ENCODE measurements around the gene FAU. TPM values are rescaled to one million over a fixed set of nuclear protein-coding genes. Genes with fewer than 3 reads are reported as not detected.

FAU gene
- total and polyA plus RNA-seq, 4 donors: 174 to 693 (median 613) TPM

DNA sequence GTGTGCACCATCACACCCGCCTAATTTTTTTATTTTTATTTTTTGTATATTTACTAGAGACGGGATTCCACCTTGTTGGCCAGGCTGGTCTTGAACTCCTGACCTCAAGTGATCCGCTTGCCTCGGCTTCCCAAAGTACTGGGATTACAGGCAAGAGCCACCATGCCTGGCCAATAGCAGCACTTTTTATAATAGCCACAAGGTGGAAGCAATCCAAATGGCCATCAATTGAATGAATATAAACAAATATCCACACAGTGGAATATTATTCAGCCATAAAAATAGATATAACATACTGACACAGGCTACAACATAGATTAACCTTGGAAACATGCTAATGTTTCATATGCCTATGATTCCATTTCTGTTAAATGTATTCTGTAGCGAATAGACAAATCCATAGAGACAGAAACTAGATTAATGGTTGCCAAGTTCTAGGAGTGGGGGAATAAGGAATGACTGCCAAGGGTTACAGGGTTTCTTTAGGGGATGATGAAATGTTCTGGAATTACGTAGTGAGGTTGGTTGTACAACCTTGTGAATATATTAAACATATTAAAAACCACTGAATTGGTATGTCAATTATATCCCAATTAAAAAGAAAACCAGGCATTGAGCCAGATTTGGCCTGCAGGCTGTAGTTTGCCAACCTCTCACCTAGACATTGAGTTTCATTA is 21.1 kb downstream of the FAU start:
- H3K4me1 ChIP-seq (ENCODE audit: control insufficient read depth, insufficient read depth, low read length): peaks cover 31% of the 10 kb centered on the region
- peak in 1 of 6 donors; percentile 6 for DNase-seq (ENCODE audit: low read depth in 4 of 6, low spot score in 6 of 6)
- WGBS (ENCODE audit: insufficient coverage): 95% methylated on average over 3 of the region's 6 CpGs
- peaks cover 19% of the 10 kb centered on the region for H3K36me3 ChIP-seq (ENCODE audit: control insufficient read depth, insufficient read depth, low read length)
- H3K4me3 ChIP-seq (ENCODE audit: low read depth, low read length): no peak overlapping the region
- no peaks in the 10 kb centered on the region for H3K27me3 ChIP-seq (ENCODE audit: control insufficient read depth, insufficient read depth, low read length)
- no peaks in the 10 kb centered on the region for H3K9me3 ChIP-seq (ENCODE audit: control insufficient read depth, insufficient read depth, low read length)
- H3K27ac ChIP-seq (ENCODE audit: low read depth, low read length): no peak overlapping the region

DNA sequence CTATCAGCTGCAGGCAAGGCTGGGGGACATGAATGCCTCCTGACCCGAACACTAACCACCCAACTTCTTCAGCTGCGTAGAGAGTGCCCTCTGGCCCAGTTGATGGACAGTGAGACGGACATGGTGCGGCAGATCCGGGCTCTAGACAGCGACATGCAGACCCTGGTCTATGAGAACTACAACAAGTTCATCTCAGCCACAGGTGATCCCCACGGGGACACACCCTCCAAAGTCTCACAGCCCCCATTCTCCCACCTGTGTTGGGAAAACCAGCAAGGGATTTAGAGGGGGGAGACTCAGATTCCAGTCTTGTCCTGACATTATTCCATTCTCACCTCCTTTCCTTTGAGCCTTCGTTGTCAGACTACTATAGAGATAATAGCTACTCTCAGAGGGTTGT is 25.0 kb downstream of the FAU start:
- Histone ChIP-seq H3K4me3 (ENCODE audit: low read depth, low read length) (peak overlapping the region; percentile 86), H3K9me3 (ENCODE audit: control insufficient read depth, insufficient read depth, low read length) (no peaks in the 10 kb centered on the region), H3K36me3 (ENCODE audit: control insufficient read depth, insufficient read depth, low read length) (peaks cover 10% of the 10 kb centered on the region), H3K4me1 (ENCODE audit: control insufficient read depth, insufficient read depth, low read length) (peaks cover 26% of the 10 kb centered on the region), H3K27me3 (ENCODE audit: control insufficient read depth, insufficient read depth, low read length) (no peaks in the 10 kb centered on the region), H3K27ac (ENCODE audit: low read depth, low read length) (peak overlapping the region; percentile 87)
- 40% methylated on average over 1 of the region's 8 CpGs for WGBS (ENCODE audit: insufficient coverage)
- no peak for DNase-seq (ENCODE audit: low read depth in 4 of 6, low spot score in 6 of 6)

- peak; percentile 78 to 98 (median 88) for DNase-seq (ENCODE audit: low read depth in 4 of 6, low spot score in 6 of 6)
- Histone ChIP-seq H3K27me3 (ENCODE audit: control insufficient read depth, insufficient read depth, low read length) (no peaks in the 10 kb centered on the region), H3K9me3 (ENCODE audit: control insufficient read depth, insufficient read depth, low read length) (no peaks in the 10 kb centered on the region), H3K36me3 (ENCODE audit: control insufficient read depth, insufficient read depth, low read length) (peaks cover 10% of the 10 kb centered on the region), H3K27ac (ENCODE audit: low read depth, low read length) (peak within 1 kb of the TSS; percentile 87), H3K4me3 (ENCODE audit: low read depth, low read length) (peak within 1 kb of the TSS; percentile 86), H3K4me1 (ENCODE audit: control insufficient read depth, insufficient read depth, low read length) (peaks cover 19% of the 10 kb centered on the region)
- under 1% methylated on average over 45 of the region's 52 CpGs for WGBS (ENCODE audit: insufficient coverage)
Measured at GRCh38 chr11:65095974-65096806, 25.7 kb downstream of the FAU start, which contains the start of gene VPS51. Gene VPS51, plus strand, starts transcription at chr11:65096214. Its CDS starts 37 bp downstream, at chr11:65096251.

DNA sequence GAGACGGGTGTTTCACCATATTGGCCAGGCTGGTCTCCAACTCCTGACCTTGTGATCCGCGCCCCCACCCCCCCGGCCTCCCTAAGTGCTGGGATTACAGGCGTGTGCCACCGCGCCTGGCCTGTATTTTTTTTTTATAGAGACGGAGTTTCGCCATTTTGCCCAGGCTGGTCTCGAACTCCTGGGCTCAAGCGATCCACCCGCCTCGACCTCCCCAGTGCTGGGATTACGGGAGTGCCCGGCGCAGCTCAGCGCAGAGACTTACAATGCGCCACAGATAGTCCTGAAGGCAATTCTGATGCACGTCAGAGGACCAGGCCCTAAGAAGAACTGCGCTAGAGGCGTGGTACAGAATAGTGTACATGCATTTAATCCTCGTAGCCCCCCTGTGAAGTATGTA is 26.5 kb downstream of the FAU start:
- H3K4me1 ChIP-seq (ENCODE audit: control insufficient read depth, insufficient read depth, low read length): peaks cover 19% of the 10 kb centered on the region
- DNase-seq (ENCODE audit: low read depth in 4 of 6, low spot score in 6 of 6): no peak
- WGBS (ENCODE audit: insufficient coverage): 70% methylated on average over 22 of the region's 22 CpGs
- H3K27ac ChIP-seq (ENCODE audit: low read depth, low read length): peak overlapping the region; percentile 87
- peaks cover 13% of the 10 kb centered on the region for H3K36me3 ChIP-seq (ENCODE audit: control insufficient read depth, insufficient read depth, low read length)
- peak overlapping the region; percentile 86 for H3K4me3 ChIP-seq (ENCODE audit: low read depth, low read length)
- no peaks in the 10 kb centered on the region for H3K27me3 ChIP-seq (ENCODE audit: control insufficient read depth, insufficient read depth, low read length)
- no peaks in the 10 kb centered on the region for H3K9me3 ChIP-seq (ENCODE audit: control insufficient read depth, insufficient read depth, low read length)

DNA sequence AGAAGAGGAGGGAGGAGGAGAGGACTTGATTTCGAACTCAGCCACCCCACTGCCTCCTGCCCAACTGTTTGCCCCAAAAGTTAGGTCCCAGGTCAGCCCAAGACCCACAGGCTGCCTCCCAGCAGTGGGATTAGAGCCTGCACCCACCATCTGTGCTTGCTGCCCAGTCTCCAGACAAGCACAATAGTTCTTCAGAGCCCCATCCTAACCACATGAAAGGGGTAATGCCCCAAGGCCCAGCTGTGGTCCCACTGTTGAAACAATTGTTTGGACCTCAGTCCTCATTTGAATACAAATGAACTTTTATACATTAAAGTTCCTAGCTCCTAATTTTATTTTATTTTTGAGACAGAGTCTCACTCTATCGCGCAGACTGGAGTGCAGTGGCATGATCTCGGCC is 31.3 kb downstream of the FAU start:
- Histone ChIP-seq H3K4me1 (ENCODE audit: control insufficient read depth, insufficient read depth, low read length) (peaks cover 4% of the 10 kb centered on the region), H3K27me3 (ENCODE audit: control insufficient read depth, insufficient read depth, low read length) (no peaks in the 10 kb centered on the region), H3K36me3 (ENCODE audit: control insufficient read depth, insufficient read depth, low read length) (peaks cover 43% of the 10 kb centered on the region), H3K27ac (ENCODE audit: low read depth, low read length) (no peak overlapping the region), H3K9me3 (ENCODE audit: control insufficient read depth, insufficient read depth, low read length) (no peaks in the 10 kb centered on the region), H3K4me3 (ENCODE audit: low read depth, low read length) (no peak overlapping the region)
- no peak for DNase-seq (ENCODE audit: low read depth in 4 of 6, low spot score in 6 of 6)
- WGBS (ENCODE audit: insufficient coverage): 100% methylated on average over 3 of the region's 4 CpGs

GRCh38 chr11:65089621-65090020 is 32.3 kb downstream of the FAU start:
- H3K4me1 ChIP-seq (ENCODE audit: control insufficient read depth, insufficient read depth, low read length): peaks cover 8% of the 10 kb centered on the region
- no peak overlapping the region for H3K27ac ChIP-seq (ENCODE audit: low read depth, low read length)
- no peak overlapping the region for H3K4me3 ChIP-seq (ENCODE audit: low read depth, low read length)
- DNase-seq (ENCODE audit: low read depth in 4 of 6, low spot score in 6 of 6): no peak
- peaks cover 47% of the 10 kb centered on the region for H3K36me3 ChIP-seq (ENCODE audit: control insufficient read depth, insufficient read depth, low read length)
- no peaks in the 10 kb centered on the region for H3K9me3 ChIP-seq (ENCODE audit: control insufficient read depth, insufficient read depth, low read length)
- H3K27me3 ChIP-seq (ENCODE audit: control insufficient read depth, insufficient read depth, low read length): no peaks in the 10 kb centered on the region
- 86% methylated on average over 4 of the region's 4 CpGs for WGBS (ENCODE audit: insufficient coverage)

DNA sequence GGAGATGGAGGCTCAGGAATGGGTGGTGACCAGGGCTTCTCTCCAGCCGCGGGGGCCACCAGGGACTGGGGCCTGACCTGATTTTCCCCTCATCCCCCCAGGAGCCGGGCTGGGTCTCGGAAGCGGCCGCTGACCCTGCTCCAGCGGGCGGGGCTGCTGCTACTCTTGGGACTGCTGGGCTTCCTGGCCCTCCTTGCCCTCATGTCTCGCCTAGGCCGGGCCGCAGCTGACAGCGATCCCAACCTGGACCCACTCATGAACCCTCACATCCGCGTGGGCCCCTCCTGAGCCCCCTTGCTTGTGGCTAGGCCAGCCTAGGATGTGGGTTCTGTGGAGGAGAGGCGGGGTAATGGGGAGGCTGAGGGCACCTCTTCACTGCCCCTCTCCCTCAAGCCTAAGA is 34.1 kb downstream of the FAU start:
- H3K27ac ChIP-seq (ENCODE audit: low read depth, low read length): no peak overlapping the region
- 96% methylated on average over 8 of the region's 15 CpGs for WGBS (ENCODE audit: insufficient coverage)
- H3K4me1 ChIP-seq (ENCODE audit: control insufficient read depth, insufficient read depth, low read length): peaks cover 20% of the 10 kb centered on the region
- no peaks in the 10 kb centered on the region for H3K27me3 ChIP-seq (ENCODE audit: control insufficient read depth, insufficient read depth, low read length)
- H3K9me3 ChIP-seq (ENCODE audit: control insufficient read depth, insufficient read depth, low read length): no peaks in the 10 kb centered on the region
- peaks cover 47% of the 10 kb centered on the region for H3K36me3 ChIP-seq (ENCODE audit: control insufficient read depth, insufficient read depth, low read length)
- DNase-seq (ENCODE audit: low read depth in 4 of 6, low spot score in 6 of 6): no peak
- no peak overlapping the region for H3K4me3 ChIP-seq (ENCODE audit: low read depth, low read length)

DNA sequence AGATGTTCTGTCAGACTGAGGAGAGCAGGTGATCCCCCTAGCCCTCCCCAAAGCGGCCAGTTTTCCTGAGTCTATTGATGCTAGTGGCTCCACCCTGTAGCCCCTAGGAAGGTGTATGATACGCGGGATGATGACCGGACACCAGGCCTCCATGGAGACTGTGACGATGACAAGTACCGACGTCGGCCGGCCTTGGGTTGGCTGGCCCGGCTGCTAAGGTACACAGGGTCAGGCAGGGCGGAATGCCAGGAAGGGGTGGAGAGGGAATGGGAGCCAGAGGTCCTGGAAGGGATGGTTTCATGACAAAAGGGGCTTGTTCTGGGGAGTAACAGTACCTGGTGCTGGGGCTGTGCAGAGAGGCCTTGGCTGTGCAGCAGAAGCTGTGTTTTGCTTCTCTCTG is 34.7 kb downstream of the FAU start:
- H3K9me3 ChIP-seq (ENCODE audit: control insufficient read depth, insufficient read depth, low read length): no peaks in the 10 kb centered on the region
- 95% methylated on average over 11 of the region's 11 CpGs for WGBS (ENCODE audit: insufficient coverage)
- DNase-seq (ENCODE audit: low read depth in 4 of 6, low spot score in 6 of 6): no peak
- H3K27ac ChIP-seq (ENCODE audit: low read depth, low read length): no peak overlapping the region
- H3K4me3 ChIP-seq (ENCODE audit: low read depth, low read length): no peak overlapping the region
- H3K4me1 ChIP-seq (ENCODE audit: control insufficient read depth, insufficient read depth, low read length): peaks cover 24% of the 10 kb centered on the region
- H3K36me3 ChIP-seq (ENCODE audit: control insufficient read depth, insufficient read depth, low read length): peaks cover 47% of the 10 kb centered on the region
- H3K27me3 ChIP-seq (ENCODE audit: control insufficient read depth, insufficient read depth, low read length): no peaks in the 10 kb centered on the region

GRCh38 chr11:65086809-65087208 is 35.1 kb downstream of the FAU start:
- H3K4me3 ChIP-seq (ENCODE audit: low read depth, low read length): no peak overlapping the region
- peaks cover 47% of the 10 kb centered on the region for H3K36me3 ChIP-seq (ENCODE audit: control insufficient read depth, insufficient read depth, low read length)
- no peaks in the 10 kb centered on the region for H3K9me3 ChIP-seq (ENCODE audit: control insufficient read depth, insufficient read depth, low read length)
- H3K4me1 ChIP-seq (ENCODE audit: control insufficient read depth, insufficient read depth, low read length): peaks cover 24% of the 10 kb centered on the region
- H3K27me3 ChIP-seq (ENCODE audit: control insufficient read depth, insufficient read depth, low read length): no peaks in the 10 kb centered on the region
- WGBS (ENCODE audit: insufficient coverage): 100% methylated on average over 4 of the region's 9 CpGs
- DNase-seq (ENCODE audit: low read depth in 4 of 6, low spot score in 6 of 6): no peak
- H3K27ac ChIP-seq (ENCODE audit: low read depth, low read length): no peak overlapping the region

Measured in spinal cord (tissue), 10 donors.